ENCODE measurements around the gene EPS15.
A peak's percentile ranks its signal among the peaks of the same experiment; 100 is the strongest.
"Not testable (repeated sequence)": the region's sequence is repeated elsewhere in the genome, so short reads cannot be mapped to it uniquely, and the experiment has no call there.

Gene EPS15

GRCh38 chr1:51464828-51465227 is 54.2 kb downstream of the EPS15 start:
- DNase-seq = no peak

DNA sequence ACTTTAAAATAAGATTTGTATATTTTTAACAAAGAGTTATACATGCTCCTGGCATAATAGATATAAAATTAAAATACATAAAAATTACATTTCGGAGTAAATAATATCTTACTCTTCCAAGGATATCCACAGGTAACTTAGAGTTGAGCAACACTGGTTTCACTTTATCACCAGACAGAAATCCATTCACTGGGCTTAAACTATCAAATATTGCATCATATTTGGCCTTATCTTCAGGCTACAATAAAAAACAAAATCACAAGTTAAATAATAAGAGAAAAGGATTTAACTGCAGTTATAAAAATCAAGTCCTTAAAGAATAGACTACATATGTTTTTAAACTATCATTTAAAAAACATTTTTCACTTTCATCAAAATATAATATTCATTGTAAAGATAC is 55.5 kb downstream of the EPS15 start:
- no peak for DNase-seq

DNA sequence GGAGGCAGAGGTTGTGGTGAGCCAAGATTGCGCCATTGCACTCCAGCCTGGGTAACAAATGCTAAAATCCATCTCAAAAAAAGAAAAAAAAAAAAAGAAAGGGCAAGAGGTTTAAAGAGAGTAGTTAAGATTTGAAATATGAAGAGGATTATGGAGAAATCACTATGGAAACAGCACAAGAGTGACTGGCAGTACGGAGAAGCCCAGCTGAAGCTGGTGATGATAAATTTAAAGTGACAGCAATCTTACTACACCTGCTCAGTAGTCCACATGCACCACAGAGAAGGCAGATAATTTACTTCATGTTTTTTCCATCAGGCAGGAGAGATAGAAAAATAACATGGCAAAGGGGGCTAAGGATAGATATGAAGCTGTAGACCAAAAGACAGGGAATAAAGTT is 56.8 kb downstream of the EPS15 start:
- not testable (repeated sequence) for DNase-seq

DNA sequence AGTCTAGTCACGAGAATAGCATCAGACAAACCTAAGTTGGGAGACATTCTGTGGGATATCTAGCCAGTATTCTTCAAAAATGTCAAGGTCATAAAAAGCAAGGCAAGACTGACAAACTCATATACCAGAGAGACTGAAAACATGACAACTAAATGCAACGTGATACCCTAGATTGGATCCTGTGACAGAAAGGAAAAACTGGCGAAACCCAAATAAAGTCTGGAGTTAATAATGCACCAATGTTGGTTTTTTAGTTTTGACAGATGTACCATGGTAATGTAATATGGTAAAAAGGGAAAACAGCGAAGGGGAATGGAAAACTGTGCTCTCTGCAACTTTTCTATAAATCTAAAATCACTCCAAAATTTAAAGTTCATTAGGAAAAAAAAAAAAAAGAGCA is 64.5 kb downstream of the EPS15 start:
- DNase-seq = no peak

DNA sequence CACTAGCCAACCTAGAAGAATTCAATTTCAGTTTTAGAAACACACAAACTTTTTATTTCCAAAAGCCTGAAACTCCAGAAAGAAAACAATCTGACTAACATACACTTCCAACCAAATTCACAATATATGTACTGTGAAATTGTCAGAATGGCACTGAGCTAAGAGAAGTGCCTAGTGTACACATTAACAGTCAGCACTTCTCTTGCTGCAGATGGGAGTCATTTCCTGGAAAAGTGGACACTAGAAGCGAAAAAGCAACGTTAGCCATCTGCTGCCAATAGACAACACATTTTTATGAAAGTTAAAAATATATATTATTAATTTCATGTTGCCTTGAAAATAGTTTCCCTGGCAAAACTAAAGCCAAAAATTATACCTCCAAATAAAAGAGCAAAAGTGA is 66.1 kb downstream of the EPS15 start:
- DNase-seq = no peak

DNA sequence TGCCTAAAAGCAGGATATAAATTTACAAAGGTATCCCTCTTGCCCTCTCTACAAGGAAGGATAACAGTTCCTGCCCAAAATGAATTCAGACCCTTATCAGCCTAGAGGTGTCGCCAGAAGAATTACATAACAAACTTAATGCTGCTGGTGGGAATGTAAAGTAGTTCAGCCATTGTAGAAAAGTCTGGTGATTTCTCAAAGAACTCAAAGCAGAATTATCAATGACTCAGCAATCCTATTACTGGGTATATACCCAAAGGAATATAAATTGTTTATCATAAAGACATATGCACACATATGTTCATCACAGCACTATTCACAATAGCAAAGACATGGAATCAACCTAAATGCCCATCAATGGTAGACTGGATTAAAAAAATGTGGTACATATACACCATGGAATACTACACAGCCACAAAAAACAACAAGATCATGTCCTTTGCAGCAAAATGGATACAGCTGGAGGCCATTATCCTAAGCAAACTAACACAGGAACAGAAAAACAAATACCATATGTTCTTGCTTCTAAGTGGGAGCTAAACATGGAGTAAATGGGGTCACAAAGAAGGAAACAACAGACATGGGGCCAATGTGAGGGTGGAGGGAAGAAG is 70.1 kb downstream of the EPS15 start:
- DNase-seq = not testable (repeated sequence)

GRCh38 chr1:51445351-51446090 is 73.5 kb downstream of the EPS15 start:
- no peak for DNase-seq

DNA sequence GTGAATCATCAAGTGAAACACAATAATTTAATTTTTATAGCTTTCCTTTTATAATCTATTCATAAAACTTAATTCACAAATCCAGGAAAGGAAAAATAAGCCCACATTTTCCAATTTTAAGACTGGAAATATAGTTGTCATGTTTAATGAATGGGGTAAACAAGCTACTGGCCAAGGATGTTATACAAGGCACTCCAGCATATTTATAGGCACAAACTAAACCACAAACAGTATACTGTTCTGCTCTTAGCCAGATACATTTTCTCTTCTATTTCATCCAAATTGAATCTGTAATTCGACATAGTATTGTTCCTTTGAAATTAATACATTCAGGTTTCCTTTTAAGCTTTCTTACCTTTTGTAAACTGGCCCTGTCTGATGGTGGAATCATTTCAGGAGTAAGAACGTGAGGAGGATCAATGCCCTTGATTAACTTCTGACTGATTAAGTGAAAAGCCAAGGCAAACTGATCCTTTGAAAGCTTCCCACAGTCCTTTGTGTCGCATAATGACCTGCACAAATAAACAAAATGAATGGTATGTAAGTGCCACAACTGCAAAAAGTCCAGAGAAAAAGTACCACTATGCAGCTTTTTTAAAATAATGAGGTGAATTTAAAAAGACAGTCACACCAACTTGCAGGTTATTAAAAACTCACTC is 74.4 kb downstream of the EPS15 start:
- DNase-seq = no peak

DNA sequence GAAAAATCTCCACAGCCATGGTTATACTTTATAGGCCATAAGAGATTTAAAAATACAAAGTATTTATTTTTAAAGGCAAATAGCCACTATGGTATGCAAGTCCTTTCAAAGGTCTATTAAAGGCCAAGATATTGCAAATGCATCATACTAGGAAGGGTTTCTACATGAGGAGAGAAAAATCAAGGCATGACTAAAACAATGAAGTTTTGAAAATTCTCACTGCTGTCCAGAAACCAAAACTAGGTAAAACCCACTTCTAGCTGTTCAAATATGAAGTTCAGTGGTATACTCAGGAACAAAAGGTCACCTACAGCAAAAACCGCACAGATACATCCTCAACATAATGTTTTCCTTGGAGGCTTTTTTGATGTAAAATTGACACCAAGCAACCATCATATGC is 75.0 kb downstream of the EPS15 start:
- no peak for DNase-seq

GRCh38 chr1:51443555-51443954 is 75.5 kb downstream of the EPS15 start:
- no peak for DNase-seq

- no peak for DNase-seq
Measured at GRCh38 chr1:51442616-51443015, 76.5 kb downstream of the EPS15 start.

- no peak for DNase-seq
Measured at GRCh38 chr1:51442198-51442597, 76.9 kb downstream of the EPS15 start.

- no peak for DNase-seq
Measured at GRCh38 chr1:51439895-51440294, 79.2 kb downstream of the EPS15 start.

DNA sequence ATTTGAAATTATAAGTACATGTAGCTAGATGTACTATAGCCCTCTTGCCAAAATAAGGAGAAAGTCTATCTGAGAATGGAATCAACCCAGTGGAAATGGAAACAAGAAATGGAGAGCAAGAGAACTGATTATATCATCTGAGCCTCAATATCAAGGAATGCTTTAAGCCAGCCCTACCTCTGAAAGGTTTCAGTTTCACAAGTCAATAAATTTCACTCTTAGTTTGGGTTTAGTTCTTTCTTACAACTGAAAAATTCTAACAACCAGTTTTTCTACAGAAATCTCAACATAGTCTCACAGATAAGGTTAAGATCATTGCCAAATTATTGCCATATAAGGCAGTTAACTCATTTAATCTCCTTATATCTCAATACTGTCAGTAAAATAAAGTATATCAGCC is 80.0 kb downstream of the EPS15 start:
- DNase-seq = no peak

GRCh38 chr1:51437391-51437790 is 81.7 kb downstream of the EPS15 start:
- DNase-seq = not testable (repeated sequence)

DNA sequence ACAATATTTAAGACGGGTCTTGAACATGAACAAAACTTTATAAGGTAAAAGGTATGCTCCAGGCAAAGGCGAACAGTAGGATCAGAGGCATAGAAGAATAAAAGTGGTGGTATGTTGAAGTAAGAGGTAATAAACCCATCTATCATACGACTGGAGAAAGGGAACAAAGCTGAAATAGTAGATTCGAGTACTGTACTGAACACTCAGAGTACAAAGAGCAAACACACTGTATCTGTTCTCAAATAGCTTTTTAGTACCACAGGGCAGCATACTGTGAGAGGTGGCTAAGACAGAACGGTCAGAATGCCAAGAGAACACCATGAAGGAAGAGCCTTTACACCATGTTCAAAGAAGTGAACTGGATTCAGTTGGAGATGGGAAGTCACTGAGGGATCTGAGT is 83.2 kb downstream of the EPS15 start:
- no peak for DNase-seq

DNA sequence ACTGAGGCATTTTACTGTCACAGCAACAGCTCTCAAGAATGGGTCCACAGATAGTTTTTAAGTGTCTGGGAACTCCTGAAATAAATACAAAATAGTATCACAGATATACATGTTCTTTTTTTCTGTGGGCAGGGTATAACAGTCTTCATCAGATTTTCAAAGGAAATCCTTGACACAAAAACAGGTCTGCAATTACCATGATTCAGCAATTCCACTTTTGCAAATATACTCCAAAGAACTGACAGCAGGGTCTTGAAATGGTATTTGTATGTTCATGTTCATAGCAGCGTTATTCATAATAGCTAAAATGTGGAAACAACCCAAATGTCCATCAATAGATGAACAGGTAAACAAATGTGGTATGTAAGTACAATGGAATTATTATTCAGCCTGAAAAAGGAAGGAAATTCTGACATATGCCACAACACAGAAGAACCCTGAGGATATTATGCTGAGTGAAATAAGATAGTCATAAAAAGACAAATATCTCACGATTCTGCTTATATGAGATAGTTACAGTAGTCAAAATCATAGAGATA is 85.0 kb downstream of the EPS15 start:
- DNase-seq = no peak

DNA sequence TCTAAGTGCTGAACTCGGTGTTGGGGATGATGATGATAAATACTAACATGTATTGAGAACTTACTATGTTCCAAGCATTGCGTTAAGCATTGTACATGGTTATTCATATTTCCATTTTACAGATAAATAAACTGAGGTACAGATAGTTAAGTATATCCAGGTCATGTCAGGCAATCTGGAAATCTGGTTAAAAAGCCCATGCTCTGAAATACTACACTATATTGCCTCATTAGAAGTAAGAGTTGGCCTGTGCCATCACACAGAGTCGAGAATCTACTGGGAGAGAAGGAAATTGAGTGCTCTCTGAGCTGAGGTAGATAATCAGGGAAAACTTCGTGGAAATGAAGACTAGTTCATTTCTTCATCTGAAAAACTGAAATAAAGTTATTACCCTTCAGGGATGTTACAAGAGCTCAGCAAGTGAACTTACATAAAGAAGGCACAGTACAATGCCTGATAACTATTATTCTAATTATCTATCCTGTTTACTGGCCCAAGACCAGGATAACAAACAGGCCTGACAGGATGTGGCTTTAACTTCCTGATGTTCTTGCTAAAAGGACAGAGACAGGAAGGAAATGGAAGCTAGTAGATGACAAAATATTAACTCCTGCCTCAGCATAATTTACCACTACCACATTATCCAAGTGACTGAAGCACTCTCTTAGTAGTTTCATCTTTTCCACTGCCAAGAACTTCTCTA is 85.6 kb downstream of the EPS15 start:
- DNase-seq = peak in 1 of 2 donors; percentile 39

- DNase-seq = no peak
Measured at GRCh38 chr1:51432146-51432545, 86.9 kb downstream of the EPS15 start.

DNA sequence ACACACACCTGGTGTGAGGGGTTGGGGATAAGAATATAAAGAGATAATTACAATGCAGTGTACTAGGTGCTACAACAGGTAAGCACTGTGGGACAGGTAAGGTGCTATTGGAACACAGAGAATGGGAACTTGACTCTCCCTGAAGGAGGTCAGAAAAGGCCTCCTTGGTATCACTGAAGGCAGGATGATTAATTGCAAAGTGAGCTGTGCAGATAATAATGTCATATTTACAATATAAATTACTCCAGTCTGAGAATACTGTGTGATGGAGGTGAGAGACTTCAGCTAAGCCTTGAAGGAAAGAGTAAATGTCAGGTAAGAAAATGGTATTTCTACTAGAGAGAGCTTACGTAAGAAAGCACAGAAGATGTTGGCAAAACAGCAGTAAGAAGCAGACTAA is 91.6 kb downstream of the EPS15 start:
- DNase-seq = no peak

DNA sequence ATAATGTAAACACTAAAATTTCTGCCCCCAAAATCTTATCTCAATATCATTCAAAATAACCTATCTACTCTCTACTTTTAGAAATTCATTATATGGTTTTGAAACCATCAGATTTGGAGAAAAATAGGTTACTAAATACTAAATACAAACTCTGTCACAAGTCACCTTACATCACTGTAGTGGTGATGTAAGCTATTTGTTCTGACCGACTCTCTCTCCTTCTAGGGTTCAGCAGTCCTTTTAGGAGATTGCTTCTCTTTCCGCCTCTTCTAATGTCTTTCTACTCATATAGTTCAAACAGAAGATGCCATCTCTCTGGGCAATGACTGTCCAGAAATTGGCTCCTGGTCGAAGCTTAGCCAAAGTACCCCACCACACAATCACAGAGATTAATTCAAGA is 93.1 kb downstream of the EPS15 start:
- peak in 1 of 2 donors; percentile 9 for DNase-seq

GRCh38 chr1:51425273-51425672 is 93.8 kb downstream of the EPS15 start:
- DNase-seq = no peak

All from inflammatory macrophage (primary cell).